Body of pancreas (tissue), 4 donors: Measurements from ENCODE around the gene PACRG. TPM values are rescaled to one million over a fixed set of nuclear protein-coding genes. Genes with fewer than 3 reads are reported as not detected.

Experiments
- ATAC-seq: fragments of 150-250 bp; one replicate; pipeline ENCODE4 v1.9.1; 2016
- DNase-seq, 4 donors: peaks; one replicate each; pipeline ENCODE4 v3.0.0-alpha.2; 2019
- H3K27ac ChIP-seq, 4 donors: fragments of 200-600 bp; sonication (generic); 1 replicate in 3 of 4; 2 replicates in 1 of 4; pipeline versions ENCODE4 v1.5.1 to v1.6.1; 2016 to 2019; ENCODE audit warnings: mild to moderate bottlenecking in 1 of 4, mixed read lengths in 1 of 4, moderate library complexity in 1 of 4
- H3K27me3 ChIP-seq, 2 donors: fragments of 200-600 bp; sonication (generic); one replicate each; pipeline ENCODE4 v1.6.0; 2016; ENCODE audit warnings: mild to moderate bottlenecking in 1 of 2
- H3K36me3 ChIP-seq, 2 donors: fragments of 200-600 bp; sonication (generic); replicated peaks in 1 of 2; 2 replicates each; pipeline ENCODE4 v1.5.1; 2016; ENCODE audit warnings: low read depth in 2 of 2; ENCODE audit not compliant: insufficient read depth in 1 of 2
- H3K4me1 ChIP-seq: fragments of 200-600 bp; sonication (generic); one replicate; pipeline ENCODE4 v1.6.0; 2016
- H3K4me3 ChIP-seq, 2 donors: fragments of 200-600 bp; sonication (generic); 1 replicate in 1 of 2; 2 replicates in 1 of 2; pipeline ENCODE4 v1.5.1; 2016 to 2019
- H3K9me3 ChIP-seq, 3 donors: fragments of 200-600 bp; sonication (generic); 1 replicate in 2 of 3; 2 replicates in 1 of 3; pipeline ENCODE4 v1.5.1; 2016
- POLR2A ChIP-seq, 3 donors: fragments of 450-650 bp; IDR thresholded peaks; one replicate each; pipeline ENCODE4 v1.6.1; 2016; ENCODE audit warnings: antibody characterized with exemption in 3 of 3, mild to moderate bottlenecking in 2 of 3
- WGBS, 2 donors: methylation state at CpG; one replicate each; pipeline ENCODE4 v1.1.5; 2017; 5-methylcytosine and 5-hydroxymethylcytosine counted together
- intact Hi-C: fragments of 100-400 bp; cut with DNase I; formaldehyde crosslinking; loops from one replicate; pipeline ENCODE4 v1.15.1; 2023
- total RNA-seq, 2 donors: library from RNA; depleted of rRNA; stranded (reverse); fragments of >200 nt; gene quantifications; one replicate each; pipeline ENCODE4 v1.1.0, GENCODE V29; 2016
- TF ChIP-seq, protein P1 (sequence below), 7 experiments: fragments of 450-650 bp in 4 of 7; fragments of 200-600 bp in 3 of 7; sonication (generic) in 3 of 7; IDR thresholded peaks; one replicate each; pipeline ENCODE4 v1.5.1; 2016 to 2019; ENCODE audit warnings: antibody characterized with exemption in 7 of 7

The PACRG gene
- total RNA-seq, 2 donors from 2014 or later = 7.8 to 10.9 TPM

DNA sequence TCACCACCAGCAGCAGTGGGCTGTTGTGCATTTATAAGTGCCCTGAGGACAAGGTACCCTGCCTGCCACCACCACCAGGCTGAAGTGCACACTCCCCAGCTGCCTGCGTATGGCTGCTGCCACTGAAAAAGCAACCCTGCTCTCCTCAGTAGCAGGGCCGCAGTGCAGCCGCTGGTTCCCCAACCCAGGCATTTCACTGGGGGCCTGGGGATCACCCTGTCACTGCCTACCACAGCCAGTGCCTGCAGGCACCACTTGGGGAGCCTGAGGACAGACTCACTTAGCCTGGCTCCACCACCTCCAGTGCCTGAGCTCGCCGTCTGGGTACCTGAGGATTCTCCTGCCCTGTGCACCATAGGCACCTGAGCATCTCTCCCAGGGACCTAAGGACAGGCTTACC lies 215.6 kb downstream of the PACRG start:
- Histone ChIP-seq H3K36me3 (no peaks in the 10 kb centered on the region), H3K9me3 (peaks cover 0 to 4% (median 0%) of the 10 kb centered on the region in 3 donors), H3K27me3 (no peaks in the 10 kb centered on the region), H3K4me1 (no peaks in the 10 kb centered on the region), H3K4me3 (no peak overlapping the region), H3K27ac (no peak overlapping the region)
- TF ChIP-seq, protein P1, sequence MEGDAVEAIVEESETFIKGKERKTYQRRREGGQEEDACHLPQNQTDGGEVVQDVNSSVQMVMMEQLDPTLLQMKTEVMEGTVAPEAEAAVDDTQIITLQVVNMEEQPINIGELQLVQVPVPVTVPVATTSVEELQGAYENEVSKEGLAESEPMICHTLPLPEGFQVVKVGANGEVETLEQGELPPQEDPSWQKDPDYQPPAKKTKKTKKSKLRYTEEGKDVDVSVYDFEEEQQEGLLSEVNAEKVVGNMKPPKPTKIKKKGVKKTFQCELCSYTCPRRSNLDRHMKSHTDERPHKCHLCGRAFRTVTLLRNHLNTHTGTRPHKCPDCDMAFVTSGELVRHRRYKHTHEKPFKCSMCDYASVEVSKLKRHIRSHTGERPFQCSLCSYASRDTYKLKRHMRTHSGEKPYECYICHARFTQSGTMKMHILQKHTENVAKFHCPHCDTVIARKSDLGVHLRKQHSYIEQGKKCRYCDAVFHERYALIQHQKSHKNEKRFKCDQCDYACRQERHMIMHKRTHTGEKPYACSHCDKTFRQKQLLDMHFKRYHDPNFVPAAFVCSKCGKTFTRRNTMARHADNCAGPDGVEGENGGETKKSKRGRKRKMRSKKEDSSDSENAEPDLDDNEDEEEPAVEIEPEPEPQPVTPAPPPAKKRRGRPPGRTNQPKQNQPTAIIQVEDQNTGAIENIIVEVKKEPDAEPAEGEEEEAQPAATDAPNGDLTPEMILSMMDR (IDR thresholded peaks at IDR 0.05) = no peak
- TF ChIP-seq POLR2A (IDR thresholded peaks at IDR 0.05) = no peak
- intact Hi-C loops = no loop called here
- DNase-seq (no peak), ATAC-seq (no peak)
- WGBS, 2 donors = 83 to 91% methylated on average over 3 to 5 of the region's 5 CpGs

DNA sequence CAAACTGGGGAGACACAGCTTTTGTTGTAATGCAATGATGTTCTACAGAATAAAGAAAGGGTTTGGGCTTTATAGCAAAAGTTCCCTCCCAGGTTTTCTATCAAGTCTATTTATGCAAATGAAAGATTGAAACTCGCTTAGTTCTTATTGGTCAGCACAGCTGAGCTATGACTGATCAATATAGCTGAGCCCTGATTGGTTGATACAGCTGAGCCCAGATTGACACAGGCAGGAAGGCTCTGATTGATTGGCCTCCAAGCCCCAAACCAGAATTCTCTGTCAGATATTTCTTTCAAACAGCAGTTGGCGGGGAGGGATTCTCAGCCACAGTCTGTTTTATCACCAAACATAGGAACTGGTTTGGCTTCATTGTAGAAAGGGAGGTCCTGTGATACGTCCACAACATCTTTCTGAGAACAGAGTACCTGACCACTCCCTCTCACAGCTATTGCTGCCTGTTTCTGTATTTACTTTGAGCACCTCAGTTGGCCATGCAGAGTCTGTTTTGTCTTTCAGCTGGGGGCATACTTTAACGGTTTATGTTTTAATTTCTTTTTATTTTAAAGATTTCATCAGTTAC lies 223.5 kb downstream of the PACRG start:
- H3K9me3 ChIP-seq = no peaks in the 10 kb centered on the region
- H3K4me1 ChIP-seq = no peaks in the 10 kb centered on the region
- H3K4me3 ChIP-seq = no peak overlapping the region
- no peaks in the 10 kb centered on the region for H3K27me3 ChIP-seq
- DNase-seq (no peak), ATAC-seq (no peak)
- no peak overlapping the region for H3K27ac ChIP-seq
- H3K36me3 ChIP-seq = no peaks in the 10 kb centered on the region
- 68% methylated on average over 4 of the region's 4 CpGs for WGBS, 2 donors
- no peak for TF ChIP-seq POLR2A (IDR thresholded peaks at IDR 0.05)
- TF ChIP-seq, protein P1 (IDR thresholded peaks at IDR 0.05) = no peak
- intact Hi-C loops = no loop called here

DNA sequence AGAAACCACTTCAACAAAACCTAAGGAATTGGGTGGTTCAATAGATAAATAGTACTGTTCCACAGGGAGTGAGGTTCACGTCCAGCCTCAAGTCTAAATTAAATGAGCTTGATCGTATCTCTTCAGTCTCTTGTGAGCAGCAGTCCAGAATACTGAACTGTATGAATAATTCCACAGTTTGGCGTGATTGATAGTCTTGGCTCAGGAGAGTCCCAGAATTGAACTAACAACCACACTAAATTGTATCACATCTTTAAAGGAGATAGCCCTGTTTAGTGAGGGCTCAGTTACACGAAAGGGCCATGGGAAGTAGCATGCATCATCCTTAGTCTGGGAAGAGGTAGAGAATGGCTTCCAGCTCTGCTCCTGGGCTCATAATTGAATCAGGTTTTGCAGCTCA lies 224.6 kb downstream of the PACRG start:
- no peaks in the 10 kb centered on the region for H3K36me3 ChIP-seq
- no peaks in the 10 kb centered on the region for H3K27me3 ChIP-seq
- DNase-seq = no peak
- no peak for ATAC-seq
- H3K4me1 ChIP-seq = no peaks in the 10 kb centered on the region
- H3K9me3 ChIP-seq = no peaks in the 10 kb centered on the region
- 70 to 78% methylated on average over 4 of the region's 4 CpGs for WGBS, 2 donors
- TF ChIP-seq POLR2A (IDR thresholded peaks at IDR 0.05) = no peak
- TF ChIP-seq, protein P1 (IDR thresholded peaks at IDR 0.05) = no peak
- intact Hi-C loops = no loop called here
- H3K27ac ChIP-seq = no peak overlapping the region
- no peak overlapping the region for H3K4me3 ChIP-seq

DNA sequence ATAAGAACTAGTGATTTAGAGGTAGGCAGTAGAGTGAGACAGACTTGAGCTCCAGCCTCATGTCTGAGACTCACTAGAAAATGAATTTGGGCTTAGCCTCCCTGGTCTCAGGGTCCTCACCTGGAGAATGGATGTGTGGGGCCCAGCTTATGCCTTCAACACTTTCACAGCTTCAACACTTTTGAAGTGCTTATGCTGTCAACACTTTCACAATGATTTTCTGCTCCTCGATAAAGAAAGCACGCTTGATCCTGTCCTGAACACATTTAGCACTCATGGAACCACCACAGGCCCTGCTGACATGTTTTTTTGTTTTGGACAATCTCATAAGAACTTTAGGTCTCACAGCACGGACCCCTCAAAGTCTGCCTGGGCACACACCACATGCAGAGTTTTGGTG lies 229.3 kb downstream of the PACRG start:
- DNase-seq (no peak), ATAC-seq (no peak)
- Histone ChIP-seq H3K9me3 (no peaks in the 10 kb centered on the region), H3K4me3 (no peak overlapping the region), H3K27me3 (no peaks in the 10 kb centered on the region), H3K4me1 (no peaks in the 10 kb centered on the region), H3K36me3 (no peaks in the 10 kb centered on the region), H3K27ac (no peak overlapping the region)
- TF ChIP-seq POLR2A (IDR thresholded peaks at IDR 0.05) = no peak
- TF ChIP-seq, protein P1 (IDR thresholded peaks at IDR 0.05) = no peak
- intact Hi-C loops = no loop called here
- WGBS, 2 donors = 84 to 89% methylated on average over 3 of the region's 3 CpGs
